ENCODE data around the gene LPO.

Gene LPO

DNA sequence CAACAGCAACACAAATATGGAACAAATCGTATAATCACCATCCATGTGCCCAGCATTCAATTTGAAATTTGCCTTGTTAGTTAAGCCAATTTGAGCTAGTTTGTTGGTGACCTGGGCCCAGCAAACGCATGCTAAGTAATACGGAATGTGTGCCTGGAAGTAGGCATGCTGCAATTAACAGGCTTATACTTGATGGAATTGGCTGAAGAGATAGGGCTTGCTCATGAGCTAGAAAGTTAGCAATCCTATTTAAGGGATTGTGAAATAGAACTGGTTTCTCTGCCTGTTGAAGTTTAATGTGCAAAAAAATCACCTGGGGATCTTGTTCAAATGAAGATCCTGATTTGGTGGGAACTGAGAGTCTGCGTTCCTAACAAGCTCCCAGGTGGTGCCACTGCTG, 8.5 kb upstream of the LPO start:
- DNase-seq, result no peak

DNA sequence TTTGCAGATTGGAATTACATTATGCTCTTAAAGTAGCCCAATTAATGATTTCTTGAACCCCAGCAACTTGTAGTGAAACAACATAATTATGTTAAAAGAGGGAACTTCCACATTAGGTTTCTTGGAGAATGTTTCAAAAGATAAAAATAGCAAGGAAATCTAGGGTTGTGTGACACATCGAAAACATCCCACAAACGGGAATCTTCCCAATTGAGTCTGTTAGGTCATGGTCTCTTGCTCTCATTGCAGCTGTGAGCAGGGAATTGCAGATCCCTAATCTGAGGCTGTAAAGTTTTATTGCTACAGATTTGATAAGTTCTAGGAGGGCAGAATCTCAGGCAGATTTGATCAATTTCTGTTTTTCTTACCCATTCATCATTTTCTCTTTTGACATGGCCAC, 6.7 kb upstream of the LPO start:
- no peak for DNase-seq

DNA sequence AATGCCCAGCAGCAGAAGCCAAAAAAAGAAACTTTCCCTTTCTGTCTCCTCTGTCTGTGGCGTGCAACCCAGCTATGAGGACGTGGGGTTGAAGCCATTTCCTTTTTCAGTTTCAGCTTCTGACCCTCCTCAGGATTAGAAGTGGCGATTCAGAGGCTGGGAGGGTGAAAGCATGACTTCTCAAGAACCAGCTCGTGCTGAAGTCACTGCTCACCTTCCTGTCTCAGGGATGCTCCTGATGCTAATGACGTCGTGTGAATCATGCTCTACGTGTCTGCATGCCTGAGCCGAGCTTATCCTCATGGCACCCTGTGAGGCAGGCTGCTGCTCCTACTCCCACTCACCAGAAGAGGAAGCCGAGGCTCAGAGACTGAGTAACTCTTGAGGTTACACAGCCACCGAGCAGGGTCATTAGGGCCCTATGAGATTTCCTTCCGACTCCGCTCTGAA, 5.7 kb upstream of the LPO start:
- DNase-seq, result peak in 1 of 2 donors; percentile 29

DNA sequence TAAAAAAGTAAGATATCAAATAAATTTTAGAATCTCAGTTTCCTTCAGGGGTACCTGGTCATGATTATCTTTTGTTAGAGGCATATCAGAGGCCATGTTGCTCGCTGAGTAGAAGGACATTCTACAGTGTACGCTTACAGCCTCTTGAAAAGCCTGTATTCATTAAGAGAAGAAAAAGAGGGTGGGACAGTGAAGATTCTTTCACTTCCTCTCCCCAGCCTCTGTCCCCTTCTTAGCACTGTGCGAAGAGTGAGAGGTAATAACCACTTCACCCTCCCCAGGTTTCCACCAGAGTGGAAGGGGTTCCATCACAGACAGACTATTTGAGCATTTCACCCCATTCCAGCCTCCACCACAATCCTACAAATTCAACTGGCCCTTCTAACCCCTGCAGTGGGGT, 4.8 kb upstream of the LPO start:
- no peak for DNase-seq

DNA sequence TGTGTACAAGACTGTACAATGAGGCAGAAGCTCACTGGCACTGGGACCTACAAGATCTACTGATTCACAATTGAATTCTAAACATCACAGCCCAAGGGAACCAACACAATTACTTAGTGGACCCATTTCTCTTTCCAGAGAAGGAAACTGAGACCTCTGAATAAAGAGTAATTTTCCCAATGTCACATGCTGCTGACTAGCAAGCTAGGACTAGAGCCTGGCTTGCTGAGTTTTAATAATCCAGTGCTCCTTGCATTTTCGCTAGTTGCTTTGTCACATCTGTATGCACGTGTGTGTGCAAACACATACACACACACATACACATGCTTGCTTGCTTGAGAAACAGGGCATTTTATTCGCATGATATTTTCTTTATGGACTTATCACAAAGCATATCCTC, 3.9 kb upstream of the LPO start:
- no peak for DNase-seq

DNA sequence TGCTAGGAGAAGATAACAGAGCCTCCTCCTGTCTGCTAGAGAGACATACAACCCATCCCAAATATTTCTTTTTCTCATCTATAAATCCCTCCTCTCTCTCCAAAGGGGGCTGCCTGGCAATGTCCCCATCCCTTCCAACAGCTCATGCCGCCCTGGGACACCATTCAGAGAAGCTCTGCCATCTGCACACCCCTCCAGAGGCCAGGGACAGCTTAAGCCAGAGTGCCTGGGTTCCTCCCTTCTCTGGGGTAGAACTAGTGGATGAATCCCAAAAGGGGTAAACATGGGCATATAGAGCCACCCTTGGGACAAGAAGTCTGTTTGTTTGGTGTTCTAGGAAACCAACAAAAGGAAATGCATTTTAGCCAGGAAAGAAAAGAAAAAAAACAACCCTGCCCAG, 2.6 kb upstream of the LPO start:
- DNase-seq, result no peak

DNA sequence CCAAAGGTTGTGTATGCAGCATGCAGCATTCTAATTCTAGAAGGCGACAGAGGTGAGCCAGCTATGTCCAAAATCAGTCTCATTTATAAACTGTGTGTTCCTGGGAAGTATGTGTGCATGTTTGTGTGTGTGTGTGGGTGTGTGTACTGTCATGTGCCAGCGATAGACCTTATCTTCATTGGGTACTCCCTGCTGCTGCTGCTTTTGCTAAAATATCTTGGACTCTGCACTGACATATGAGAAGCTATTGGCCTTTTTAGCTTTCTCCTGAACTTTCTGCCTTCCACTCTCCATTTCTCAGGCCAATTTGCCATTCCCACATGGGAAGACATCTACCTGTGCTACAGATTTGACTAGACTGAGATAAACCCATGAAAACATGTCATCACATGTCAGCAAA, 2.0 kb upstream of the LPO start:
- DNase-seq, result no peak

DNA sequence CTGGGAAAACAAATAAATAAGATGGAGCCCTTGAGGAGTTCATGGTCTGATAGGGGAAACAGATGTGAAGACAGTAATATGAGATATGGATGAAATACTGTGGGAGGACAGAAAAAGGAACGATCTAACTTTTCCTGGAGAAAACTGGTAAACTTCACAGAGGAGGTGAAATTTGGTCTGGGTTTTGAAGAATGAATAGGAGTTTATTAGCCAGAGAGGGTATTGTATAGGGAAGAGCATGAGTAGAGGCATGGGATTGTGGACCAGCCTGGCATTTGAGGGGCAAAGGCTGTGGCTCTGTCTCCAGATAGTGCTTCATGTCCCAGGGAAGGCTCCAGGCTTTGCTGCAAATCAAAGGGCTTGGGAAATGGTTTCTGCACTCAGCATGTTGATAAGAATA, 1.6 kb downstream of the LPO start:
- DNase-seq, result no peak

DNA sequence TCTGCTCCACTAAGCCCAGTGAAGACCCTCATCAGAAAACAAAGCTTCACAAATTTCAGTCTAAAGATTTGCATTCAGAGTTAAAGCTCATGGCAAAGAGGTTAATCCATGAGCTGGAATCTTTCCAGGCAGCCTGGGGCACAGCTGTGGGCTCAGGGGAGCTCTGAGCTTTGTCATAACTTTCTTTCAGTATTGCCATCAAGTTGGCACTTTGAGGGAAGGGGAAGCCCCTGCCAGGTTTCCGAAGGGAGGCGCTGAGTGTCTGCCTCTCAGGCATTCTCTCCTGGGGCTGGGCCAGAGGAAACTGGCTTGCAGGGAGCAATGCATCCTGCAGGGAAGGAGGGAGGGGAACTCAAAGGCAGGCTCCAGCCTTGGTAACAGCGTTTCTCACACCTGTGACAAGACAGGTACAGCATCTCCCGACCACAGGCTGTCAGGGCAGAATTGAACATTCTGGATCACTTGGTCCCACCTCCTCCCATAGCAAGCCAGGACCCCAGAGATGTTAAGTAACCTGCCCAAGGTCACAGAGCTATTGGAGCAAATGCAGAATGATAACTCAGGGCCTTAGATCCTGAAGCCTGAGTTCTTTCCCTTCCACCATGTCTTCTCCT, 3.9 kb downstream of the LPO start:
- no peak for DNase-seq

DNA sequence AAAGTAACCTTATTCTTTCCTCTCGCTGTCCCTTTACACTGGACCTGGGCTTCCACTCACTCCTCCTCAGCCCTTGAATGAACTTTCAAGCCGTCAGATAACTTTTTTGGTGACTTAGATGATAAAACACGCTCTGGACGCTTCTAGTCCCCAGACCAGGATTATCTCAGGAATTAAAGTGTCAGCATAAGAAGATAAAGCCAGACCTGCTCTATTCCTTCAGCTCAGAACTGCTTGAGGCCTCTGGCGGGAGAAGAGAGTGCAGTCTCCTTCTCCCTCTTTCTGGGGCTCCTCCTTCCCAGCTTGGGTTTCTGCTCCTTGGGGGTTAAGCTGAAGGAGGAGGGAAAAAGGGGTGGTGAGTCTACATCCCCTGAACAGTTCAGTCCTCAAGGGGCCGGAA, 6.6 kb downstream of the LPO start:
- no peak for DNase-seq

DNA sequence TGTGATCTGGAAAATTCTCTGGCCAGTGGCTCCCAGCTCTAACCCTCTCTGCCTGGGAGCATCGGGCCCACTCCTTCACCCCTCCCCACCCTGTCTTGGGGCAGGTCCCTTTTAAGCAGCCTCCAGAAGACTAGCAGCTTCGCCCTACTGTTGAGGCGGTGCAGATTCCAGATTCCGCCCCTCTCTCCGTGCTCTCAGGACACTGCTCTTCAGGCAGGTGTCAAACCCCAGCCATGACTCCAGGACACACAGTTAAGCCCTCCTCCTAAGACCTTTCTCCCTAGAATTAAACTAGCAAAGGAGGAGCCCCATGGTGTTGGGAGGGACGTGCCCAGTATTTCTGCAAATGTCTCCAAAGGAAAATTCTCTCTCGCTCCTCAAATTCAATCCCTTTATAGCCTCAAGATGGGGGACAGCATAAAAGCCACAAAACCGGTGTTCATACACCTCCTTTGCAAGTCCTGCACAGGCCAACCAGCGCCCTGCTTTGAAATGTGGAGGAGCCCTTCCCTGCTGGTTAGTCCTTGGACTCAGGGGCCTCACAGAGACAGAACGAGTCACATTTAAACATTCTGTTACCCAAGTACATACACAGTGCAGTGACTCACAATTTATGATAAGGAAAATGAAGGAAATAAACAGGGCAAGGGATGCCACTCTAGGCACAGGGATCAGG, 7.2 kb downstream of the LPO start:
- DNase-seq, result no peak

DNA sequence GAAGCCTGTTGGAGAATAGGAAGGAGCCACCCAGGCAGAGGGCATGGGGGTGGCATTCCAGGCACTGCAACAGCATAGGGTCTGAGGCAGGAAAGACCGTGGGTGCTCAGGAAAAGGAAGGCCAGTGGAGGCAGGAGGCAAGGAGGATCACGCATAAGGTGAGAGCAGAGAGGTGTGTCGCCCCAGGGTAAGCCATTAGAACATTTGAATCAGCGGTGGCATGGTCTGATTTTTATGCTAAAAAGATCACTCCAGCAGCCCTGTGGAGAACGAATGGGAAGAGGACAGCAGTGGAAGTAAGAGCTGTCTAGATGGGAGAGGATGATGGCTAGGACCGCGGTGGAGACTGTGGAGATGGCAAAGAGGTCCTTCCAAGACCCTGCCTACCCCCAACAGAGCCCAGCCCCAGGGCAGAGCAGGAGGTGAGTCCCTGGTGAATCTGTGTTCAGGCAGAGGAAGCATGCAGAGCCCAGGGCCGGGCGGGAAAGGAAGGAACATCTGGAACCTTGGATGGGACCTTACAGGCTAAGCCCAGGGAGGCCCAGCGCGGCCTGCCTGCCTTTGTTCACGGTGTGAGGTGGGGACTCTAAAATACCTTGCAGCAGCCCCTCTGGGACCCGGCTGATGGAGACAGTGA, 7.8 kb downstream of the LPO start:
- DNase-seq, result no peak

DNA sequence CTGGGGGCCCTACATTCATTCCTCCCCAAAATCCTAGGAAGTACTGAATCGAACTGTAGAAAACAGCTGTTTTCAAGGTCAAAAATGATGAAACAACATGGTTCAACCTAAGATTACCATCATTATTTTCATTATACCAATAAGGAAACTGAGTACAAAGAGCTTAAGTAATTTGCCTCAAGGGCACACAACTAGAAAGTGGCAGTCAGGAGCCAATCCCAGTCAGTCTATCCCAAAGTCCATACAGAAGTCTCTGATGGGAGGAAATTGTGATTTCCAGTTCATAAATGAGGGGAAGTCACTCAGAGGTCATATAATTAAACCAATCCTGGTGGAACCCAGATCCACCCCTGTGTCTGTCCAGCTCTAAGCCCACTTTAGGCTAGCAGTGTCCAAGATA, 8.4 kb downstream of the LPO start:
- DNase-seq, result no peak

DNA sequence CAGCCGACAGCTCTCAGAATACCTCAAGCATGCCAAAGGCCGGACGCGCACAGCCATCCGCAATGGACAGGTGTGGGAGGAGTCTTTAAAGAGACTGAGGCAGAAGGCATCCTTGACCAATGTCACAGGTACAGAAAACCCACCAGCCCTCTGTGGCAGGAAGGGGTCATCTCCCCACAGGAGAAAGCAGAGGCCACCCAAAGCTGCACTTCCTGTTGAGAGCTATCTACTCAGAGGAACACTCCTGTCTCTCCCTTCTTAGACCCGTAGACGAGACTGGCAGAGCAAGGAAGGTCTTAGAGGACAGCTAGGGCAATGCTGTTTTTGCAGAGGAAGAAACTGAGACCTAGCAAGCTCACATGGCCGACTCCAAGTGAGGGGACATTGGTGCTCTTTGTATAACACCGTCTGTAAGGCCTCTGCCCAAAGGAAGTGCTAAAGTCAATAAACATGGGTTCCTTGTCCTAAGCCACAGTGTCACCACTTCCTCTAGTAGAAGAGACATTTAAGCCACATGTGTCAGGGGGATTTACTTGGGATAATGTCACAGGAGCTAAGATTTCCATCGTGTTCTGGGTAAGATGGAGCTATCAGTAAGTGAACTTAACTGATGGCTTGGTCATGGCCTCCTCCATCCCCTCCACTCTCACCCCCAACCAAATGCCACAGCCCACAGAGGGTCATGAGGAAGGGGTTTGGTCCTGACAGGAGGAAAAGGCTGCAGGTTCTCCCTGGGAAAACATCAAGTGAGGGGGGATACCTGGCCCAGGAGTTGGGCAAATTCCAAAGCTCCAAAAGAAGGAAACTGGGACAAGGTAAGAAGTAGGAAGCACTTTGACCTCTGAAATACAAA, 9.4 kb downstream of the LPO start:
- DNase-seq, result no peak

DNA sequence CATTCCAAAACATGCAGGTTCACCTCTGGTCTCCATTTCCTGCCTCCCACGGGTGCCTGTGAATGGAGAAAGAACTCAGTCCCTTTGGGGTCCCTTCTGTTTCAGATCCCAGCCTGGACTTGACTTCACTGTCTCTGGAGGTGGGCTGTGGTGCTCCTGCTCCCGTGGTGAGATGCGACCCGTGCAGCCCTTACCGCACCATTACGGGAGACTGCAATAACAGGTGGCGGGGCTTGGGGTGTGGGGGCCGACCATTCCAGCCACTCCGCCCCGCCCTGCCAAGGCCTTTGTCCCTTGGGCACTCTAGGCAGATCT, 10.5 kb downstream of the LPO start:
- DNase-seq, result no peak

DNA sequence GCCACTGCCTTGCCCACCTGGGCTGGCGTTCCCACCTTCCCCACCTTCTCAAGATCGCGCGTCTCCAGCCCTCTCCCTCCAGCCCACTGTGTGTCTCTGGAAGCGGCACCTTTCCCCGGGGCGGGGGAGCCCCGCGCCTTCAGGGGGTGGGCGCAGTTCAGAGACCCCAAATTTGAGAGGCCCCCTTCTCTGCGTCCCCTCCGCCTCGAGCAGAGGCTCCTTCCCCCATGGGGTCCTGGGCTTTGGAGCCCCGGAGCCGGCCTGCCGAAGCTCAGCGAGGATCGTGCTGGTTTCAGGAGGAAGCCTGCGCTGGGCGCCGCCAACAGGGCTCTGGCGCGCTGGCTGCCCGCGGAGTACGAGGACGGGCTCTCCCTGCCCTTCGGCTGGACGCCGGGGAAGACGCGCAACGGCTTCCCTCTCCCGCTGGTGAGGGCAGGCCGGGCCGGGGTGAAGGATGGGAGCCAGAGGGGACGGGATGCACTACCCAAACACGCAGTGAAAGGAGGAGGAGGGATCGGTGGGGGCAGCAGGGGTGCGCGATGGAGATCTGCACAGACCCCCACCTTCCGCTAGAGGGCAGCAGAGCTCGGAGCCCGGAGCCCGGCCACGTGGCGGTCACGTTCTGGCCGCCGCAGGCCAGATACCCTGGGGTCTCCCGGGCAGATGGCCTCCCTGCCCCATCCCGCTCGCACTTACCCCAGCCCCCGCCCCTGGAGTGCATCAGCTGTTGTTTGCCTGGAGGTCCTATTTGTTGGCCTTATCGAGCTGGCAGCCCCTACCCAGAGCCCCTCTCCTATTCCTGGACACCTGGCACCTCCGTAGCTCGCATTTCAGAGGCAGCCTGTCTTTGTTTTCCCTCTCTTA, 11.1 kb downstream of the LPO start:
- peak; percentile 48 to 63 for DNase-seq

DNA sequence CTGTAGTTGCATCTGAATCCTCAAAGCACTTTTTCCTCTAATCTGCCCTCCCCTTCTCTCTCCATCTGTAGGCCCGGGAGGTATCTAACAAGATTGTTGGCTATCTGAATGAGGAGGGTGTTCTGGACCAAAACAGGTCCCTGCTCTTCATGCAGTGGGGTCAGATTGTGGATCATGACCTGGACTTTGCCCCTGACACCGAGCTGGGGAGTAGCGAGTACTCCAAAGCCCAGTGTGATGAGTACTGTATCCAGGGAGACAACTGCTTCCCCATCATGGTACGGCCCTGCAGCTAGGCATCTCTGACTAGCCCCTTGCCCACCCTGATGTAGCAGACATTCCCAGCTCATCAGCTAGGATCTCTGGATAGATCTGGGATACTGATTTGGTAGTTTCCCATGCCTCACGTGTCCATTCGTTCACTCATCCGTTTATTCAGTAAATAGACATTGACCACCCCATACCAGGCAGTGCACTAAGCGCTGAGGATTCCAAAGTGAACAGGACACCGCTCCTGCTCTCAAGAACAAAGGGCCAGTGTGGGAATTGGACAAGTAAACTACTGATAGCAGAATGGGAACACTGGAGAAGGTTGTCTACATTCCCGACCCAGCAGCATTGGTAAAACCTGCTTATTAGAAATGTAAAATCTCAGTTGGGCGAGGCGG, 12.1 kb downstream of the LPO start:
- no peak for DNase-seq

DNA sequence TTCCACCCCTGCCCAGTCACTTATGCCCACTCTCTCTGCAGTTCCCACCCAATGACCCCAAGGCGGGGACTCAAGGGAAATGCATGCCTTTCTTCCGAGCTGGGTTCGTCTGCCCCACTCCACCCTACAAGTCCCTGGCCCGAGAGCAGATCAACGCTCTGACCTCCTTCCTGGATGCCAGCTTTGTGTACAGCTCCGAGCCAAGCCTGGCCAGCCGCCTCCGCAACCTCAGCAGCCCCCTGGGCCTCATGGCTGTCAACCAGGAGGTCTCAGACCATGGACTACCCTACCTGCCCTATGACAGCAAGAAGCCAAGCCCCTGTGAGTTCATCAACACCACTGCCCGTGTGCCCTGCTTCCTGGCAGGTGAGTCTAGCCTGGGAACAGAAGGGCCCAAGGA, 13.8 kb downstream of the LPO start:
- DNase-seq, result no peak

DNA sequence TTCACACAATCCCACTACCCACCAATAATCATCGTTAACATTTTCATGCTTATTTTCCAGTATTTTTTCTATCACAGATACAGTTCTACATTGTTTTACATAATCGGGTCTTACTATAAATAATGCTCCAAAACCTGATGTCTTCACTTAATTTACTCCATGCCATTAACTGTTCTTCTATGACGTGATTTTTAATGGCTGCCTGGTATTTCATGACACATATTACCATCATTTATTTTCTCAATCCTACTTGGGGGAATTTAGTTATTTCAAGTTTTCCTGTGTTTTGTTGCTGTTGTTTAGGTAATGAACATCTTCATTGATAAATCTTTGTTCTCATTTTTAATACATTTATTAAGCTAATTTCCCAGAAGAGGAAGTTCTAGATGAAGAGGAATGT, 14.7 kb downstream of the LPO start:
- DNase-seq, result no peak

DNA sequence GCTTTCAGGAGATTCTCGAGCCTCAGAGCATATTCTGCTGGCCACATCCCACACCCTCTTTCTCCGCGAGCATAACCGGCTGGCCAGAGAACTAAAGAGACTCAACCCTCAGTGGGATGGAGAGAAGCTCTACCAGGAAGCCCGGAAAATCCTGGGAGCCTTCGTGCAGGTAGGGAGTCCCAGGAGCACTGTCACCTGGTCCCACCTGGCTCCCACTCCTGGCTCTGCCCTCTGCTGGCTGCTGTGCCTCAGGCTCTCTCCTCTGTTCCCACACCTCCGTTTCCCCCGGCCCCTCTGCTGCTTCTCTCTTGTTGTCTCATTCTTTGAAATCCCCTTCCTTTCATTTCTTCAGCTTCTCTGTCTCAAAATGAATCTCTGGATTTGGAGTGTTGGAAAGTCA, 16.4 kb downstream of the LPO start:
- DNase-seq, result no peak

DNA sequence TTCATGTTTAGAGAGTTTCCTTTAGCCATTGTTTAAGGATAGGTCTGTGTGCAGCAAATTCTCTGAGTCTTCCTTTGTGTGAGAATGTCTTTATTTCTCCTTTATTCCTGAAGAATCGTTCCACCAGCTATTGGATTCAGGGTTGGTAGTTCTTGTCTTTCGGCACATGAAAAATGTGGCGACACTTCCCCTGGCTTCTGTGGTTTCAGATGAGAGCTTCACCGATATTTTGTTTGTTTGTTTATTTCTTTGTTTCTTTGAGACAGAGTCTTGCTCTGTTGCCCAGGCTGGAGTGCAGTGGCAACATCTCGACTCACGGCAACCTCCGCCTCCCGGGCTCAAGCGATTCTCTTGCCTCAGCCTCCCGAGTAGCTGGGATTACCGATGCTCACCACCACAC, 23.8 kb downstream of the LPO start:
- DNase-seq, result no peak

DNA sequence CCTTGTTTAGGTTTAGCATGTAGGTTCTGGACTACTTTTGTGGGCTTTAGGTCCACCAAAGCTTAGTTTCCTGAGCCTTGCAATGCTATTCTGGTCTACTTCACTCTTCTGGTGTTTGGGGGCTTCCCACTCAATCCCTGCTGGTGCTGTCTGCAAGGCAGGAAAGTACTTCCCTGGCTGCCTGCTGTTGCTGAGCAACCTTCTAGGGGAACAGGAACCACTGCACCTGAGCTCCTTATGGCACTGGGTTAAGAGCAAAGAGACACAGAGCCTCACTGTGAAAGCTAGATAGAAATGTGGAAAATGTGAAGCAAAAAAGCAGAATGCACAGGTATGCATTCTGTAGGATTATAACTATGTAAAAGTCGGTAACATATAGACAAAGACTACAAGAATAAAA, 25.4 kb downstream of the LPO start:
- DNase-seq, result no peak

All from hippocampal formation (tissue), 2 donors.